ENCODE measurements around the gene GNG8. TPM values are rescaled to one million over a fixed set of nuclear protein-coding genes. Genes with fewer than 3 reads are reported as not detected.
A peak's percentile ranks its signal among the peaks of the same experiment; 100 is the strongest.

The GNG8 gene
- total RNA-seq, 1 donor from 2014 or later, result not detected

DNA sequence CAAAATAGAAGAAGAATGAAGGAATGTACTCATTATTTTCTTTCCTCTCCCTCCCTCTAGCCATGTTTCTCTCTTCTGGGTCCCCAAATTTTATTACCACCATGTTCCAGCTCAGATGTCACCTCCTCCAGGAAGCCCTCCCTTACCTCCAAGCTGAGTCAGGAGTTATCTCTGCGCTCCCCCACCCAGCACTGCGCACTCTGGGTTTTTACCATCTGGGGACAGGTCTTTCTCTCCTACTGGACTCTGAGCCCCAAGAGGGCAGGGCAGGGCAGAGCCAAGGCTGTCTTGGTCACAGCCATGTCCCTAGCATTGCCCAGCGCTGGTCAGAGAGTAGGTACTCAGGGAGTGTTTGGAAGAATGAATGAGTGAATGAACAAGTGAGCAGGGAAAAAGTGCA lies 2.9 kb downstream of the GNG8 start:
- Mint-ChIP-seq H3K36me3 (ENCODE audit: low read depth, unreplicated experiment) (no peaks in the 10 kb centered on the region), H3K27me3 (ENCODE audit: low read depth, unreplicated experiment) (peaks cover 8% of the 10 kb centered on the region), H3K27ac (ENCODE audit: unreplicated experiment) (peak overlapping the region; percentile 82), H3K4me1 (ENCODE audit: low read depth, unreplicated experiment) (peaks cover 15% of the 10 kb centered on the region), H3K4me3 (ENCODE audit: unreplicated experiment) (peak overlapping the region; percentile 51), H3K9me3 (ENCODE audit: unreplicated experiment) (peaks cover 2% of the 10 kb centered on the region)
- Histone ChIP-seq H3K27ac (ENCODE audit: low read depth, low read length) (no peak overlapping the region), H4K20me1 (ENCODE audit: insufficient read depth, low read length) (no peaks in the 10 kb centered on the region), H3K4me1 (ENCODE audit: insufficient read depth, low read length) (peaks cover 14% of the 10 kb centered on the region), H3K79me2 (ENCODE audit: insufficient read depth, low read length) (no peaks in the 10 kb centered on the region), H3K9ac (ENCODE audit: low read length) (no peak overlapping the region), H3K36me3 (ENCODE audit: insufficient read depth, low read length) (no peaks in the 10 kb centered on the region), H3K27me3 (ENCODE audit: insufficient read depth, low read length) (peaks cover 7% of the 10 kb centered on the region), H2AFZ (ENCODE audit: low read depth, low read length) (no peak overlapping the region), H3K4me2 (ENCODE audit: low read length) (no peak overlapping the region), H3K9me3 (ENCODE audit: insufficient read depth, low read depth, low read length) (no peaks in the 10 kb centered on the region), H3K4me3 (ENCODE audit: insufficient read depth, low read depth, low read length) (no peak overlapping the region)
- DNase-seq (ENCODE audit: low read depth), result no peak
- TF ChIP-seq, protein P1, sequence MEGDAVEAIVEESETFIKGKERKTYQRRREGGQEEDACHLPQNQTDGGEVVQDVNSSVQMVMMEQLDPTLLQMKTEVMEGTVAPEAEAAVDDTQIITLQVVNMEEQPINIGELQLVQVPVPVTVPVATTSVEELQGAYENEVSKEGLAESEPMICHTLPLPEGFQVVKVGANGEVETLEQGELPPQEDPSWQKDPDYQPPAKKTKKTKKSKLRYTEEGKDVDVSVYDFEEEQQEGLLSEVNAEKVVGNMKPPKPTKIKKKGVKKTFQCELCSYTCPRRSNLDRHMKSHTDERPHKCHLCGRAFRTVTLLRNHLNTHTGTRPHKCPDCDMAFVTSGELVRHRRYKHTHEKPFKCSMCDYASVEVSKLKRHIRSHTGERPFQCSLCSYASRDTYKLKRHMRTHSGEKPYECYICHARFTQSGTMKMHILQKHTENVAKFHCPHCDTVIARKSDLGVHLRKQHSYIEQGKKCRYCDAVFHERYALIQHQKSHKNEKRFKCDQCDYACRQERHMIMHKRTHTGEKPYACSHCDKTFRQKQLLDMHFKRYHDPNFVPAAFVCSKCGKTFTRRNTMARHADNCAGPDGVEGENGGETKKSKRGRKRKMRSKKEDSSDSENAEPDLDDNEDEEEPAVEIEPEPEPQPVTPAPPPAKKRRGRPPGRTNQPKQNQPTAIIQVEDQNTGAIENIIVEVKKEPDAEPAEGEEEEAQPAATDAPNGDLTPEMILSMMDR (IDR thresholded peaks at IDR 0.05; ENCODE audit: insufficient read depth, low read depth, low read length), result no peak
- no peak for TF ChIP-seq EZH2 (IDR thresholded peaks at IDR 0.05; ENCODE audit: insufficient read depth, low read length)
- no peak for FAIRE-seq

DNA sequence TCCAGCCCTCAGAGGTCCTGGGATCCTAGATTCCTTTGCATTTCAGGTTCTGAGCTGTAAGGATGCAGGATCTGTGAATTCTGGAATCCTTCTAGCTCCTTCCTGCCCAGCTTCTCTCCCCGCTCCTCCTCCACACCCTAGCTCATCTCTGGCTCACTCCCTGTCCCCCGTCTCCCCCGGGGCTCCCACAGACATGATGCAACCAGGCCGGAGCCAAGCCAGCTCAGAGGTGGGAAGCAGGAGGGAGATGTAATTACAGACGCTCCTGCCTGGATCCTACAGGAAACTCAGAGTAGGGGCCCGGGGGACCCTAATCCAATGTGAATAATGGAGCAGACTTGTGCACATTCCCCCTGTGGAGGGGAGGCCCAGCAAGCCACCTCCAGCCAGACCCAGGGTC lies 4.5 kb downstream of the GNG8 start:
- no peak overlapping the region for H3K4me3 Mint-ChIP-seq (ENCODE audit: unreplicated experiment)
- Histone ChIP-seq H3K9me3 (ENCODE audit: insufficient read depth, low read depth, low read length) (no peaks in the 10 kb centered on the region), H2AFZ (ENCODE audit: low read depth, low read length) (no peak overlapping the region), H3K9ac (ENCODE audit: low read length) (no peak overlapping the region), H3K4me3 (ENCODE audit: insufficient read depth, low read depth, low read length) (no peak overlapping the region), H3K27ac (ENCODE audit: low read depth, low read length) (no peak overlapping the region), H3K79me2 (ENCODE audit: insufficient read depth, low read length) (no peaks in the 10 kb centered on the region), H3K36me3 (ENCODE audit: insufficient read depth, low read length) (no peaks in the 10 kb centered on the region), H3K4me2 (ENCODE audit: low read length) (no peak overlapping the region), H3K4me1 (ENCODE audit: insufficient read depth, low read length) (peaks cover 13% of the 10 kb centered on the region), H3K27me3 (ENCODE audit: insufficient read depth, low read length) (peaks cover 5% of the 10 kb centered on the region), H4K20me1 (ENCODE audit: insufficient read depth, low read length) (no peaks in the 10 kb centered on the region)
- H3K27me3 Mint-ChIP-seq (ENCODE audit: low read depth, unreplicated experiment), result peaks cover 8% of the 10 kb centered on the region
- FAIRE-seq, result no peak
- H3K4me1 Mint-ChIP-seq (ENCODE audit: low read depth, unreplicated experiment), result peaks cover 15% of the 10 kb centered on the region
- H3K27ac Mint-ChIP-seq (ENCODE audit: unreplicated experiment), result peak overlapping the region; percentile 69
- H3K36me3 Mint-ChIP-seq (ENCODE audit: low read depth, unreplicated experiment), result no peaks in the 10 kb centered on the region
- TF ChIP-seq, protein P1 (IDR thresholded peaks at IDR 0.05; ENCODE audit: insufficient read depth, low read depth, low read length), result no peak
- TF ChIP-seq EZH2 (IDR thresholded peaks at IDR 0.05; ENCODE audit: insufficient read depth, low read length), result no peak
- DNase-seq (ENCODE audit: low read depth), result no peak
- peaks cover 2% of the 10 kb centered on the region for H3K9me3 Mint-ChIP-seq (ENCODE audit: unreplicated experiment)

DNA sequence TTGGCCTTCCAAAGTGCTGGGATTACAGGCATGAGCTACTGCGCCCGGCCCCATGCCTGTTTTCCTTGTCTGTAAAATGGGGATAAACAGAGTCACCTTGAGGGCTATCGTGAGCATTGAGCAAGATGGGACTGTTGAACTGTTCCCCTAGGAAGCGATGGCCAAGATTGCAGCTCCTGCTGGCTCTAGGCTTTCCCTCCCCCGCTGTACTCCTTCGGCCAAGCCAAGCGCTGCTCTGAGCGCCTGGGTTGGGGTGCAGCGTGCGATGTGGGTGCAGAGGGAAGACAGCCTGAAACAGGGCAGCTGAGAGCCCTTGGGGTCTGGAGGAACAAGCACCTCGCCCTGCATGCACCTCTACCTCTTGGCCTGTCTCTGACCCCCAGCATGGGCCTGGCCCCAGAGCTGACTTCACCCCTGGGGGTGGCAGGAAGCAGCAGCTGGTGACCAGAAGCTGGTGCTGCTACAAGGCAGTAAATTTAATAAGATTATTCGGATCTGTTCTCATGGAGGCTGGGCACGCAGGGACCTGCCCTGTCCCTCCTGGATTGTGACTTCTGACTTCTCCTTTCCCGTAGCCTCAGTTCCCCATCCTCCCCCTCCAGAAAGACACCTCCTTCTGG lies 5.3 kb downstream of the GNG8 start:
- no peak for FAIRE-seq
- peaks cover 13% of the 10 kb centered on the region for H3K4me1 ChIP-seq (ENCODE audit: insufficient read depth, low read length)
- H3K27ac Mint-ChIP-seq (ENCODE audit: unreplicated experiment), result no peak overlapping the region

More for the DNA sequence above, 5.3 kb downstream of the GNG8 start:
- Mint-ChIP-seq H3K4me1 (ENCODE audit: low read depth, unreplicated experiment) (peaks cover 15% of the 10 kb centered on the region), H3K4me3 (ENCODE audit: unreplicated experiment) (peak overlapping the region; percentile 34), H3K9me3 (ENCODE audit: unreplicated experiment) (peaks cover 2% of the 10 kb centered on the region), H3K36me3 (ENCODE audit: low read depth, unreplicated experiment) (no peaks in the 10 kb centered on the region), H3K27me3 (ENCODE audit: low read depth, unreplicated experiment) (peaks cover 6% of the 10 kb centered on the region)
- TF ChIP-seq, protein P1 (IDR thresholded peaks at IDR 0.05; ENCODE audit: insufficient read depth, low read depth, low read length), result no peak
- TF ChIP-seq EZH2 (IDR thresholded peaks at IDR 0.05; ENCODE audit: insufficient read depth, low read length), result no peak
- no peak overlapping the region for H3K27ac ChIP-seq (ENCODE audit: low read depth, low read length)
- H3K27me3 ChIP-seq (ENCODE audit: insufficient read depth, low read length), result peaks cover 4% of the 10 kb centered on the region
- H3K9me3 ChIP-seq (ENCODE audit: insufficient read depth, low read depth, low read length), result no peaks in the 10 kb centered on the region
- no peaks in the 10 kb centered on the region for H3K36me3 ChIP-seq (ENCODE audit: insufficient read depth, low read length)
- no peak overlapping the region for H3K4me3 ChIP-seq (ENCODE audit: insufficient read depth, low read depth, low read length)
- no peaks in the 10 kb centered on the region for H4K20me1 ChIP-seq (ENCODE audit: insufficient read depth, low read length)
- H3K4me2 ChIP-seq (ENCODE audit: low read length), result no peak overlapping the region
- H3K79me2 ChIP-seq (ENCODE audit: insufficient read depth, low read length), result no peaks in the 10 kb centered on the region
- no peak overlapping the region for H3K9ac ChIP-seq (ENCODE audit: low read length)
- no peak for DNase-seq (ENCODE audit: low read depth)
- no peak overlapping the region for H2AFZ ChIP-seq (ENCODE audit: low read depth, low read length)
